Measurements from ENCODE around the gene MRE11. TPM values are rescaled to one million over a fixed set of nuclear protein-coding genes. Genes with fewer than 3 reads are reported as not detected.

Gene MRE11
- total and polyA plus RNA-seq, 2 donors from 2014 or later: 3.5 to 16.6 TPM

- Histone ChIP-seq H3K36me3 (ENCODE audit: control insufficient read depth in 2 of 3, insufficient read depth in 3 of 3, low read length in 3 of 3) (no peaks in the 10 kb centered on the region), H3K27me3 (ENCODE audit: control insufficient read depth, insufficient read depth, low read length) (no peaks in the 10 kb centered on the region), H3K9ac (ENCODE audit: low read length in 3 of 3) (no peak overlapping the region), H3K27ac (ENCODE audit: low read depth in 2 of 2, low read length in 2 of 2) (no peak overlapping the region), H3K4me3 (ENCODE audit: low read length in 3 of 3) (no peak overlapping the region), H3K9me3 (ENCODE audit: control insufficient read depth in 2 of 3, insufficient read depth in 1 of 3, low read length in 3 of 3) (no peaks in the 10 kb centered on the region), H3K4me1 (ENCODE audit: control insufficient read depth in 2 of 3, insufficient read depth in 2 of 3, low read depth in 1 of 3, low read length in 3 of 3) (no peaks in the 10 kb centered on the region)
- intact Hi-C loops (cut with DNase I): loop anchor here (10.0 kb wide), 1 partner anchor 523 kb away; no protein-coding TSS in a partner anchor
- peak in 2 of 5 donors; percentile 29 to 74 for DNase-seq
- no peak for FAIRE-seq
- TF ChIP-seq CTCF (IDR thresholded peaks at IDR 0.05; ENCODE audit: borderline replicate concordance, extremely low read depth, insufficient read depth): peak; percentile 52
Measured at GRCh38 chr11:94417386-94417987, 76.2 kb downstream of the MRE11 start.

- intact Hi-C loops (cut with DNase I): no loop called here
Measured at GRCh38 chr11:94405062-94405833, 88.4 kb downstream of the MRE11 start.

GRCh38 chr11:94402355-94402754, 91.3 kb downstream of the MRE11 start:
- DNase-seq: no peak
- H3K36me3 ChIP-seq (ENCODE audit: control insufficient read depth in 2 of 3, insufficient read depth in 3 of 3, low read length in 3 of 3): no peaks in the 10 kb centered on the region
- no peak overlapping the region for H3K4me3 ChIP-seq (ENCODE audit: low read length in 3 of 3)
- H3K4me1 ChIP-seq (ENCODE audit: control insufficient read depth in 2 of 3, insufficient read depth in 2 of 3, low read depth in 1 of 3, low read length in 3 of 3): peaks cover 0 to 7% (median 0%) of the 10 kb centered on the region in 3 donors
- H3K27me3 ChIP-seq (ENCODE audit: control insufficient read depth, insufficient read depth, low read length): no peaks in the 10 kb centered on the region
- intact Hi-C loops (cut with DNase I): no loop called here
- TF ChIP-seq CTCF (IDR thresholded peaks at IDR 0.05; ENCODE audit: borderline replicate concordance, extremely low read depth, insufficient read depth): no peak
- no peak overlapping the region for H3K9ac ChIP-seq (ENCODE audit: low read length in 3 of 3)
- H3K9me3 ChIP-seq (ENCODE audit: control insufficient read depth in 2 of 3, insufficient read depth in 1 of 3, low read length in 3 of 3): no peaks in the 10 kb centered on the region
- H3K27ac ChIP-seq (ENCODE audit: low read depth in 2 of 2, low read length in 2 of 2): no peak overlapping the region
- no peak for FAIRE-seq

More at GRCh38 chr11:94405062-94405833, 88.4 kb downstream of the MRE11 start:
- DNase-seq (no peak), FAIRE-seq (no peak)
- Histone ChIP-seq H3K4me1 (ENCODE audit: control insufficient read depth in 2 of 3, insufficient read depth in 2 of 3, low read depth in 1 of 3, low read length in 3 of 3) (peaks cover 0 to 7% (median 0%) of the 10 kb centered on the region in 3 donors), H3K36me3 (ENCODE audit: control insufficient read depth in 2 of 3, insufficient read depth in 3 of 3, low read length in 3 of 3) (no peaks in the 10 kb centered on the region), H3K9ac (ENCODE audit: low read length in 3 of 3) (no peak overlapping the region), H3K27ac (ENCODE audit: low read depth in 2 of 2, low read length in 2 of 2) (no peak overlapping the region), H3K27me3 (ENCODE audit: control insufficient read depth, insufficient read depth, low read length) (no peaks in the 10 kb centered on the region), H3K4me3 (ENCODE audit: low read length in 3 of 3) (no peak overlapping the region), H3K9me3 (ENCODE audit: control insufficient read depth in 2 of 3, insufficient read depth in 1 of 3, low read length in 3 of 3) (no peaks in the 10 kb centered on the region)
- TF ChIP-seq CTCF (IDR thresholded peaks at IDR 0.05; ENCODE audit: borderline replicate concordance, extremely low read depth, insufficient read depth): no peak
